H1 (cell line): ENCODE results near the gene ATAD3B. TPM values are rescaled to one million over a fixed set of nuclear protein-coding genes. Genes with fewer than 3 reads are reported as not detected.
A peak's percentile ranks its signal among the peaks of the same experiment; 100 is the strongest.

Source experiments
- CTCF ChIA-PET: fragments of 300-600 bp; sonication (Branson Sonifier 250); formaldehyde crosslinking; loops from one replicate; lab custom pipeline; 2021; ENCODE audit not compliant: partially characterized antibody; lab: Charles Lee
- POLR2A ChIA-PET: fragments of 300-600 bp; sonication (Branson Sonifier 250); formaldehyde crosslinking; loops from one replicate; lab custom pipeline; 2021; ENCODE audit warnings: inconsistent platforms; ENCODE audit not compliant: partially characterized antibody; lab: Charles Lee
- DNase-seq, 2 experiments: peaks; one replicate each; pipeline versions ENCODE4 v3.0.0 to v3.0.0-alpha.2; 2010 to 2022; ENCODE audit warnings: low spot score in 2 of 2, low read depth in 1 of 2, mixed read lengths in 1 of 2
- FAIRE-seq: peaks from 2 replicates; lab custom pipeline; 2011; peaks lifted over from hg19 to GRCh38; lab: Jason Lieb, UNC
- H2AFZ ChIP-seq: 2 replicates; pipeline ENCODE4 v1.8.1; 2012; ENCODE audit warnings: low read length, inconsistent platforms
- H2AK5ac ChIP-seq: 2 replicates; pipeline ENCODE4 v1.6.1; 2013; ENCODE audit warnings: low read depth, low read length
- H2BK120ac ChIP-seq: replicated peaks from 2 replicates; pipeline ENCODE3; 2013; ENCODE audit warnings: low read depth, low read length, inconsistent platforms
- H2BK12ac ChIP-seq: 2 replicates; pipeline ENCODE4 v1.6.1; 2013; ENCODE audit warnings: low read depth, low read length
- H2BK15ac ChIP-seq: 2 replicates; pipeline ENCODE4 v1.6.1; 2013; ENCODE audit warnings: low read length
- H2BK20ac ChIP-seq: 2 replicates; pipeline ENCODE4 v1.6.1; 2013; ENCODE audit warnings: low read length
- H2BK5ac ChIP-seq: 2 replicates; pipeline ENCODE4 v1.6.1; 2013; ENCODE audit warnings: low read depth, low read length
- H3K14ac ChIP-seq: 2 replicates; pipeline ENCODE4 v1.6.1; 2013; ENCODE audit warnings: inconsistent platforms; ENCODE audit not compliant: insufficient read length
- H3K18ac ChIP-seq: 2 replicates; pipeline ENCODE4 v1.6.1; 2013; ENCODE audit warnings: low read length; ENCODE audit errors: extremely low read depth
- H3K23ac ChIP-seq: 2 replicates; pipeline ENCODE4 v1.6.1; 2013; ENCODE audit warnings: inconsistent platforms; ENCODE audit not compliant: insufficient read length
- H3K23me2 ChIP-seq: 2 replicates; pipeline ENCODE4 v1.6.1; 2013; ENCODE audit warnings: low read depth, low read length
- H3K27ac ChIP-seq: 2 replicates; pipeline ENCODE4 v1.6.1; 2011; ENCODE audit warnings: low read depth, low read length, inconsistent platforms
- H3K27me3 ChIP-seq, 4 experiments: replicated peaks in 1 of 4; 1 replicate in 1 of 4; 2 replicates in 3 of 4; pipeline versions ENCODE4 v1.6.1 to v1.8.1; 2011 to 2013; ENCODE audit warnings: low read length in 3 of 4, mild to moderate bottlenecking in 3 of 4, inconsistent platforms in 2 of 4, mixed read lengths in 2 of 4, moderate library complexity in 1 of 4; ENCODE audit not compliant: control insufficient read depth in 3 of 4, insufficient read depth in 3 of 4; ENCODE audit errors: extremely low read depth in 1 of 4
- H3K36me3 ChIP-seq, 4 experiments: 2 replicates each; pipeline versions ENCODE4 v1.6.1 to v1.8.1; 2011 to 2013; ENCODE audit warnings: mild to moderate bottlenecking in 4 of 4, low read length in 3 of 4, moderate library complexity in 2 of 4, control low read depth in 1 of 4, inconsistent platforms in 1 of 4; ENCODE audit not compliant: insufficient read depth in 4 of 4, control insufficient read depth in 2 of 4
- H3K4ac ChIP-seq: replicated peaks from 2 replicates; pipeline ENCODE3; 2013; ENCODE audit warnings: low read length, low read depth, mixed read lengths, inconsistent platforms; ENCODE audit not compliant: insufficient read length
- H3K4me1 ChIP-seq, 4 experiments: replicated peaks in 1 of 4; 1 replicate in 1 of 4; 2 replicates in 3 of 4; pipeline versions ENCODE4 v1.6.1 to v1.8.1; 2011 to 2013; ENCODE audit warnings: low read length in 3 of 4, inconsistent platforms in 2 of 4, mixed read lengths in 1 of 4; ENCODE audit not compliant: insufficient read depth in 4 of 4, control insufficient read depth in 3 of 4
- H3K4me2 ChIP-seq, 2 experiments: 2 replicates each; pipeline versions ENCODE4 v1.6.1 to v1.8.1; 2011 to 2013; ENCODE audit warnings: low read depth in 2 of 2, low read length in 2 of 2, control low read depth in 1 of 2, inconsistent platforms in 1 of 2, mild to moderate bottlenecking in 1 of 2; ENCODE audit not compliant: insufficient read depth in 1 of 2
- H3K4me3 ChIP-seq, 4 experiments: fragments of 200-600, 300-600 bp in 1 of 4; sonication (generic), shearing (Covaris generic), sonication (Bioruptor Twin) in 1 of 4; 2 replicates each; pipeline versions ENCODE4 v1.5.1 to v1.8.1; 2011 to 2016; ENCODE audit warnings: low read length in 4 of 4, low read depth in 3 of 4, control low read depth in 2 of 4, inconsistent platforms in 2 of 4, mild to moderate bottlenecking in 2 of 4, mixed read lengths in 1 of 4, moderate library complexity in 1 of 4; ENCODE audit not compliant: insufficient read depth in 2 of 4; ENCODE audit errors: extremely low read depth in 1 of 4
- H3K56ac ChIP-seq: replicated peaks from 2 replicates; pipeline ENCODE3; 2013; ENCODE audit warnings: low read depth, mild to moderate bottlenecking, mixed read lengths, low read length, inconsistent platforms; ENCODE audit not compliant: insufficient read length
- H3K79me1 ChIP-seq: 2 replicates; pipeline ENCODE4 v1.6.1; 2013; ENCODE audit warnings: low read depth, low read length, control low read depth
- H3K79me2 ChIP-seq, 2 experiments: 2 replicates each; pipeline versions ENCODE4 v1.6.1 to v1.8.1; 2012 to 2013; ENCODE audit warnings: low read length in 2 of 2, mild to moderate bottlenecking in 2 of 2, inconsistent platforms in 1 of 2; ENCODE audit not compliant: insufficient read depth in 2 of 2, control insufficient read depth in 1 of 2
- H3K9ac ChIP-seq, 4 experiments: replicated peaks in 1 of 4; 1 replicate in 1 of 4; 2 replicates in 3 of 4; pipeline versions ENCODE4 v1.6.1 to v1.8.1; 2011 to 2013; ENCODE audit warnings: low read depth in 3 of 4, low read length in 3 of 4, control low read depth in 2 of 4, mild to moderate bottlenecking in 2 of 4, moderate library complexity in 2 of 4, inconsistent platforms in 1 of 4; ENCODE audit errors: extremely low read depth in 1 of 4
- H3K9me3 ChIP-seq, 2 experiments: 2 replicates each; pipeline versions ENCODE4 v1.6.1 to v1.8.1; 2012 to 2013; ENCODE audit warnings: mild to moderate bottlenecking in 2 of 2, moderate library complexity in 2 of 2, control low read depth in 1 of 2, inconsistent platforms in 1 of 2, low read depth in 1 of 2, low read length in 1 of 2, mixed read lengths in 1 of 2; ENCODE audit not compliant: insufficient read depth in 2 of 2
- H4K20me1 ChIP-seq, 2 experiments: replicated peaks in 1 of 2; 2 replicates each; pipeline versions ENCODE3 to v1.8.1; 2011 to 2013; ENCODE audit warnings: inconsistent platforms in 2 of 2, low read length in 2 of 2, mild to moderate bottlenecking in 1 of 2; ENCODE audit not compliant: insufficient read depth in 2 of 2, control insufficient read depth in 1 of 2
- H4K5ac ChIP-seq: 2 replicates; pipeline ENCODE4 v1.6.1; 2013; ENCODE audit warnings: low read length, low read depth, mixed read lengths, inconsistent platforms; ENCODE audit not compliant: insufficient read length
- H4K8ac ChIP-seq: 2 replicates; pipeline ENCODE4 v1.8.0; 2013; ENCODE audit warnings: mild to moderate bottlenecking, moderate library complexity, low read length, inconsistent platforms; ENCODE audit not compliant: insufficient read depth; ENCODE audit errors: extremely low read depth
- H4K91ac ChIP-seq: replicated peaks from 2 replicates; pipeline ENCODE3; 2013; ENCODE audit warnings: low read length, mixed read lengths, inconsistent platforms; ENCODE audit not compliant: insufficient read length
- BRCA1 ChIP-seq: IDR thresholded peaks from 2 replicates; pipeline ENCODE4 v1.6.1; 2012; ENCODE audit warnings: low read depth, low read length, improper control_type of control experiment
- CEBPB ChIP-seq: IDR thresholded peaks from 2 replicates; pipeline ENCODE4 v1.6.1; 2012; ENCODE audit warnings: low read depth, low read length
- CHD1 ChIP-seq: IDR thresholded peaks from 2 replicates; pipeline ENCODE4 v1.6.1; 2012; ENCODE audit warnings: low read depth, low read length, improper control_type of control experiment
- CHD2 ChIP-seq: IDR thresholded peaks from 2 replicates; pipeline ENCODE4 v1.6.1; 2012; ENCODE audit warnings: low read length, improper control_type of control experiment
- CTBP2 ChIP-seq: IDR thresholded peaks from 2 replicates; pipeline ENCODE4 v1.7.0; 2011; ENCODE audit warnings: borderline replicate concordance, mild to moderate bottlenecking, moderate library complexity, mixed read lengths, low read length; ENCODE audit not compliant: insufficient read depth, insufficient read length
- JUN ChIP-seq: IDR thresholded peaks from 2 replicates; pipeline ENCODE4 v1.6.1; 2011; ENCODE audit warnings: low read depth, mild to moderate bottlenecking, improper control_type of control experiment, low read length
- NRF1 ChIP-seq: IDR thresholded peaks from 2 replicates; pipeline ENCODE4 v1.6.1; 2011; ENCODE audit warnings: mild to moderate bottlenecking, low read depth, low read length, improper control_type of control experiment
- RAD21 ChIP-seq, 2 experiments: IDR thresholded peaks in 1 of 2; conservative IDR thresholded peaks in 1 of 2; 2 replicates each; pipeline ENCODE4 v1.6.1; 2011; ENCODE audit warnings: low read depth in 2 of 2, low read length in 2 of 2, improper control_type of control experiment in 1 of 2, inconsistent platforms in 1 of 2, mild to moderate bottlenecking in 1 of 2, moderate library complexity in 1 of 2
- RXRA ChIP-seq: IDR thresholded peaks from 2 replicates; pipeline ENCODE4 v1.6.1; 2011; ENCODE audit warnings: low read depth, mild to moderate bottlenecking, low read length, moderate library complexity; ENCODE audit not compliant: insufficient read depth
- SIX5 ChIP-seq: IDR thresholded peaks from 2 replicates; pipeline ENCODE4 v1.6.1; 2011; ENCODE audit warnings: mild to moderate bottlenecking, low read depth, low read length
- SP2 ChIP-seq: IDR thresholded peaks from 2 replicates; pipeline ENCODE4 v1.6.1; 2012; ENCODE audit warnings: mild to moderate bottlenecking, low read length, inconsistent platforms
- SP4 ChIP-seq: IDR thresholded peaks from 2 replicates; pipeline ENCODE4 v1.6.1; 2012; ENCODE audit warnings: low read length, inconsistent platforms
- SRF ChIP-seq: IDR thresholded peaks from 2 replicates; pipeline ENCODE4 v1.6.1; 2011; ENCODE audit warnings: mild to moderate bottlenecking, low read depth, low read length, moderate library complexity
- SUZ12 ChIP-seq: fragments of 200-600 bp; sonication (generic); IDR thresholded peaks from 2 replicates; pipeline ENCODE4 v1.6.1; 2012; ENCODE audit warnings: mild to moderate bottlenecking, inconsistent platforms, low read length, moderate library complexity, mixed read lengths
- TEAD4 ChIP-seq: IDR thresholded peaks from 2 replicates; pipeline ENCODE4 v1.6.1; 2012; ENCODE audit warnings: low read depth, low read length, inconsistent platforms, mixed read lengths
- WGBS, 2 experiments: shearing (Covaris generic) in 1 of 2; methylation state at CpG; one replicate each; pipeline versions ENCODE4 v1.1.6 to v1.1.7; 2013 to 2015; ENCODE audit warnings: low lambda C conversion rate in 2 of 2, mixed read lengths in 2 of 2, inconsistent platforms in 1 of 2, low coverage in 1 of 2, missing lambda C conversion rate in 1 of 2; ENCODE audit not compliant: insufficient replicate concordance in 2 of 2, insufficient coverage in 1 of 2, insufficient read length in 1 of 2; ENCODE audit errors: extremely low coverage in 1 of 2, missing lambda C conversion rate in 1 of 2; 5-methylcytosine and 5-hydroxymethylcytosine counted together
- polyA plus RNA-seq, 7 experiments: library from polyadenylated mRNA; depleted of rRNA in 3 of 7; stranded (reverse) in 5 of 7; unstranded in 2 of 7; fragments of >200 nt in 5 of 7; fragments of 200-250 nt in 2 of 7; gene quantifications; 1 replicate in 5 of 7; 2 replicates in 1 of 7; 4 replicates in 1 of 7; pipeline versions ENCODE4 v1.2.1 to v1.2.3, GENCODE V29; 2011 to 2013; ENCODE audit warnings: missing spikeins in 2 of 7, mixed read lengths in 2 of 7
- total RNA-seq: library from RNA; stranded (reverse); fragmentation: NEBNext Ultra II Directional; extraction: Animal tissue kit (Norgen Biotek cat#: 25700); gene quantifications from 2 replicates; pipeline ENCODE4 v1.2.1, GENCODE V29; 2021

The ATAD3B gene
- total and polyA plus RNA-seq, 2 of the 8 experiments (the other 6 are each of a cell fraction or from before 2014, with no cell fraction given), result 31.3 to 63.0 TPM

DNA sequence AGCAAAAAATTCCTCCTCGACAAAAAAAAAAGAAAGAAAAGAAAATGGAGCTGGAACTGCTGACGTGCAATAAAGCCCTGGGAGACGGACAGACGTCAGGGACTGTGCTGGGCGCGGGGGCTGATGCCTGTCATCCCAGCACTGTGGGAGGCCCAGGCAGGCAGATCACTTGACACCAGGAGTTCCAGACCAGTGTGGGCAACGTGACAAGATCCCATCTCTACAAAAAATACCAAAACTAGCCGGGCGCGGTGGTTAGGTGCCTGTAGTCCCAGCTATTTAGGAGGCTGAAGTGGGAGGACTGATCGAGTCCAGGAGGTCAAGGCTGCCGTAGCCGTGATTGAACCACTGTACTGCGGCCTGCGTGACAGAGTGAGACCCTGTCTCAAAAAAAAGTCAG, 46.9 kb upstream of the ATAD3B start:
- Histone ChIP-seq H4K20me1 (no peaks in the 10 kb centered on the region), H3K18ac (no peak overlapping the region), H4K91ac (no peak overlapping the region), H3K36me3 (no peaks in the 10 kb centered on the region; a peak in 1 of 8 replicates), H3K14ac (no peak overlapping the region), H3K4me1 (peaks cover 0 to 37% (median 28%) of the 10 kb centered on the region in 4 experiments; a peak in 6 of 7 replicates), H3K23ac (no peak overlapping the region), H2BK20ac (no peak overlapping the region), H4K8ac (no peak overlapping the region), H2BK12ac (peak overlapping the region; percentile 75; the same call in 1 of the 2 replicates), H2BK120ac (no peak overlapping the region), H2AFZ (no peak overlapping the region), H3K79me2 (no peaks in the 10 kb centered on the region), H2BK15ac (no peak overlapping the region), H3K27ac (no peak overlapping the region), H3K27me3 (no peaks in the 10 kb centered on the region; a peak in 2 of 7 replicates), H3K9me3 (peaks cover 0 to 3% of the 10 kb centered on the region in 2 experiments; a peak in 1 of 4 replicates), H2BK5ac (no peak overlapping the region), H3K4me3 (no peak overlapping the region), H3K4me2 (no peak overlapping the region), H3K9ac (no peak overlapping the region), H2AK5ac (no peak overlapping the region), H3K79me1 (no peaks in the 10 kb centered on the region), H4K5ac (no peak overlapping the region), H3K23me2 (peaks cover 10% of the 10 kb centered on the region; the same call in 1 of the 2 replicates), H3K56ac (no peak overlapping the region), H3K4ac (no peak overlapping the region)
- CTCF ChIA-PET, result interaction anchor here (0.7 to 3.4 kb wide), 9 partner anchors 10 to 196 kb away, joined by 3 to 14 read pairs (median 6); no protein-coding TSS in a partner anchor
- no peak for DNase-seq
- POLR2A ChIA-PET, result interaction anchor here (0.6 to 22.9 kb wide), 7 partner anchors 8 to 255 kb away, joined by 3 to 515 read pairs (median 8); partner anchors contain the start of genes CCNL2, MRPL20 and VWA1
- FAIRE-seq, result no peak
- 95% methylated on average over 15 of the region's 15 CpGs; no CpG with 5 or more reads in 1 of the 2 experiments for WGBS, 2 experiments
- TF ChIP-seq CEBPB (no peak), CTBP2 (no peak), SUZ12 (no peak), CHD1 (no peak), SP2 (no peak), SRF (no peak), SIX5 (no peak), SP4 (no peak), JUN (no peak), RXRA (no peak), NRF1 (no peak), CHD2 (no peak), TEAD4 (no peak), RAD21 (IDR thresholded peaks at IDR 0.05 in 1 of 2, conservative IDR thresholded peaks at IDR 0.05 in 1 of 2; ENCODE audit: low read depth in 2 of 2, low read length in 2 of 2) (no peak), BRCA1 (no peak)
